ENCODE results near the gene TRMT13. TPM values are rescaled to one million over a fixed set of nuclear protein-coding genes. Genes with fewer than 3 reads are reported as not detected.

TRMT13 gene
- total RNA-seq, 1 experiment from 2014 or later = 23.3 TPM

- peaks cover 15% of the 10 kb centered on the region for H3K36me3 ChIP-seq (ENCODE audit: insufficient read depth, low read length, poor library complexity, severe bottlenecking)
- no peaks in the 10 kb centered on the region for H3K4me1 ChIP-seq (ENCODE audit: insufficient read depth, low read length, poor library complexity, severe bottlenecking)
- intact Hi-C loops (cut with micrococcal nuclease; ENCODE audit: unreplicated experiment) = no loop called here
- ChIA-PET CTCF (no interaction called here), POLR2A (ENCODE audit: low non-redundant PET) (no interaction called here)
- H3K4me3 ChIP-seq (ENCODE audit: low read depth, low read length, poor library complexity, severe bottlenecking) = no peak overlapping the region
- H3K9me3 ChIP-seq (ENCODE audit: low read depth, low read length, poor library complexity, severe bottlenecking) = no peaks in the 10 kb centered on the region
- no peak for DNase-seq (ENCODE audit: low spot score)
- H3K27me3 ChIP-seq (replicated peaks; ENCODE audit: insufficient read depth, low read depth, low read length, poor library complexity) = no peaks in the 10 kb centered on the region
- TF ChIP-seq EZH2 (IDR thresholded peaks at IDR 0.05; ENCODE audit: borderline replicate concordance, low read depth, low read length, poor library complexity, severe bottlenecking) (no peak), CTCF (conservative IDR thresholded peaks at IDR 0.05; ENCODE audit: low read depth, low read length) (no peak)
- no TSS peak for BruUV-seq (replicated peaks)
- no peak overlapping the region for H3K27ac ChIP-seq (ENCODE audit: low read depth, low read length, poor library complexity, severe bottlenecking)
These were observed 42.5 kb upstream of the TRMT13 start for GRCh38 chr1:100090471-100090870.

- no TSS peak for BruUV-seq (replicated peaks)
- Histone ChIP-seq H3K36me3 (ENCODE audit: insufficient read depth, low read length, poor library complexity, severe bottlenecking) (peaks cover 51% of the 10 kb centered on the region), H3K9me3 (ENCODE audit: low read depth, low read length, poor library complexity, severe bottlenecking) (peaks cover 3% of the 10 kb centered on the region), H3K4me3 (ENCODE audit: low read depth, low read length, poor library complexity, severe bottlenecking) (no peak overlapping the region), H3K27ac (ENCODE audit: low read depth, low read length, poor library complexity, severe bottlenecking) (no peak overlapping the region), H3K27me3 (replicated peaks; ENCODE audit: insufficient read depth, low read depth, low read length, poor library complexity) (no peaks in the 10 kb centered on the region), H3K4me1 (ENCODE audit: insufficient read depth, low read length, poor library complexity, severe bottlenecking) (no peaks in the 10 kb centered on the region)
- intact Hi-C loops (cut with micrococcal nuclease; ENCODE audit: unreplicated experiment) = no loop called here
- TF ChIP-seq EZH2 (IDR thresholded peaks at IDR 0.05; ENCODE audit: borderline replicate concordance, low read depth, low read length, poor library complexity, severe bottlenecking) = no peak
- TF ChIP-seq CTCF (conservative IDR thresholded peaks at IDR 0.05; ENCODE audit: low read depth, low read length) = no peak
- ChIA-PET CTCF (no interaction called here), POLR2A (ENCODE audit: low non-redundant PET) (no interaction called here)
- no peak for DNase-seq (ENCODE audit: low spot score)
These were observed 32.8 kb upstream of the TRMT13 start for GRCh38 chr1:100100202-100100601.

GRCh38 chr1:100101564-100101963, 31.4 kb upstream of the TRMT13 start:
- ChIA-PET CTCF (no interaction called here), POLR2A (ENCODE audit: low non-redundant PET) (no interaction called here)
- DNase-seq (ENCODE audit: low spot score) = no peak
- Histone ChIP-seq H3K36me3 (ENCODE audit: insufficient read depth, low read length, poor library complexity, severe bottlenecking) (peaks cover 63% of the 10 kb centered on the region), H3K4me3 (ENCODE audit: low read depth, low read length, poor library complexity, severe bottlenecking) (no peak overlapping the region), H3K9me3 (ENCODE audit: low read depth, low read length, poor library complexity, severe bottlenecking) (no peaks in the 10 kb centered on the region), H3K27me3 (replicated peaks; ENCODE audit: insufficient read depth, low read depth, low read length, poor library complexity) (no peaks in the 10 kb centered on the region), H3K27ac (ENCODE audit: low read depth, low read length, poor library complexity, severe bottlenecking) (no peak overlapping the region), H3K4me1 (ENCODE audit: insufficient read depth, low read length, poor library complexity, severe bottlenecking) (no peaks in the 10 kb centered on the region)
- no TSS peak for BruUV-seq (replicated peaks)
- intact Hi-C loops (cut with micrococcal nuclease; ENCODE audit: unreplicated experiment) = no loop called here
- no peak for TF ChIP-seq CTCF (conservative IDR thresholded peaks at IDR 0.05; ENCODE audit: low read depth, low read length)
